Fibroblast of gingiva (primary cell): ENCODE data around the gene ARL4A.
A peak's percentile ranks its signal among the peaks of the same experiment; 100 is the strongest.

Experiments used
- DNase-seq: peaks from one replicate; pipeline ENCODE4 v3.0.0-alpha.2; 2011; ENCODE audit warnings: low read depth

Gene ARL4A

DNA sequence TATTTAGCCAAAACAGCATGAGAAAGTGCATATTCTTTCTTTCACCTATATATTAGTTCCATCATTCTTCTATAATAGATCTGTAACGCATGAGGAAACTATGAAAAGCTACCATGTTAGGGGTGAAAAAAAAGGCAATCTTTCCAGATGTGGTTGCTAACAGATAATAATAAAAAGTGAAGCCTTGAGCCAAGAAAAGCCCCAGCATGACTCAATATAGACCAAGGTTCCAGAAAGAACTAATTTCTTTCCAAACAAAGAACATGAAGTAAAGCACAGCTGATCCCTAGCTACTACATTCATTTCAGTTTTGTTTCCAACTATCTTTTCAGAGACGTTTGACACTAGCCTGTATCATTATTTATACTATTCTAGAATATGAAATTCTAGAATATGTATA, 16.4 kb downstream of the ARL4A start:
- peak; percentile 26 for DNase-seq

DNA sequence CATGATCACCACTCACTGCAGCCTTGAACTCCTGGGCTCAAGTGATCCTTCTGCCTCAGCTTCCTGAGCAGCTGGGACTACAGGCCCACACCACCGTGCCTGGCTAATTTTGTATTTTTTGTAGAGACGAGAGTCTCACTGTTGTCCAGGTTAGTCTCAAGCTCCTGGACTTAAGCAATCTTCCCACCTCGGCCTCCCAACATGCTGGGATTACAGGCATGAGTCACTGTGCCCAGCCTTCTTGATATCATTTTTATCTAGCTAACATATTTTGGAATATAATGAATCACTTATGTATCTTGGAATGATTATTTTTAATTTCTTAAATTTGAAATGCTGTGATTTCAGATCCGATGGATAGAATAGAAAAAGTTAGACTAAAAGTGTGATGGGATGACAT, 18.4 kb downstream of the ARL4A start:
- no peak for DNase-seq

- DNase-seq = peak; percentile 45
These were observed 19.6 kb downstream of the ARL4A start for GRCh38 chr7:12706900-12707536.

GRCh38 chr7:12708314-12708713, 20.9 kb downstream of the ARL4A start:
- no peak for DNase-seq

GRCh38 chr7:12709726-12710502, 22.5 kb downstream of the ARL4A start:
- peak; percentile 87 for DNase-seq

- DNase-seq = no peak
These were observed 23.7 kb downstream of the ARL4A start for GRCh38 chr7:12711124-12711523.

DNA sequence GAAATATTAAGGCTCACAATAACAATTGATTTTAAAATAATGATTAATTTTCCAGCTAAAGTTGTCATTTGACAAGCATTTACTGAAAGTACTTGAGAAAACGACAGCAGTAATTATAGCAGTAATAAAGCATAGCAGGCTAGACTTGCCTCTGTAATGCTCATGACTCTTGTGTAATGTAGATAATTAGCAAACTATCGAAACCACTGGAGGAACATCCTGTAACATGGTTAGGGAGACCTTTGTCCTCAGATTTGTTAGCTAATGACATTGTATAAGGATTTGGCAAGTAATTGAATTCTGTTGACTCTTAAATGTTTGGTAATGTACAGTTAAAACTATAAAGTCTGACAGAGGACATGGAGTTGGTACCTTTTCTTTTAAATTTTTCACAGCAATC, 24.8 kb downstream of the ARL4A start:
- DNase-seq = peak; percentile 40

- DNase-seq = no peak
These were observed 26.4 kb downstream of the ARL4A start for GRCh38 chr7:12713625-12714378.

GRCh38 chr7:12714379-12714737, 26.9 kb downstream of the ARL4A start:
- no peak for DNase-seq

DNA sequence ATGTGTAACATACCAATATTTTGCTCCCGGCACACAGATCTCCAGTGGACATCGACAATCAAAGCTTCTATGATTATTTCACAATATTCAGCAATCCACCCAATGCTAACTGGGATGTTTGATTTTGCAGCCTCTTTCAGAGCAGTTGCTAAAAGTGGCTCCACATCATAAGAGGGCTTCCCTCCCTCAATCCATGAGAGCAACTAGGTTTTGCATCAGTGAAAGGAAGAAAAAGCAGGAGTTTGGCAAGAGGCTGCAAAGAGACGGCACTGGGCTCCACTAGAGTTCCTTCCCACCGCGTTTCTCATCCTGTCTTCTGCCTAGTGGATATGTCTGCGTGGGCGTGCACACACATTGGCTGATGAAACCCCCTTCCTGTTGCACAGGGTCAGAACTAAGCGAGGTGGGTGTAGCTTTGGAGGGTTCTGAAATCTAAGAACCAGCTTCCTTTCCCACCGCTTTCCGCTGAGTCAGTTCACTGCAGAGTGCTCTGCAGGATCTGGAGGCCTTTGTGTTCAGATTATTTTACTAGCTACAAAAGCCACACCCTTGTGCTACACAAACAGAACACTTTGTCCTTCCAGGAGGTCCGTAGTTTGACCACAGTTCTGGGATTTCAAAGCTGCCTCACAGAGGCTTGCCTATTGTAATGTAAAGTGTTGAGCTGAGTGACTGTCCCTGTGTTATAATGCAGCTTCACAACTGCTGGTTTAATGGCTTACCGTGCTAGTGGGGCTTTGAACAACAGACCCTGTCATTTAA, 28.1 kb downstream of the ARL4A start:
- DNase-seq = peak; percentile 96

DNA sequence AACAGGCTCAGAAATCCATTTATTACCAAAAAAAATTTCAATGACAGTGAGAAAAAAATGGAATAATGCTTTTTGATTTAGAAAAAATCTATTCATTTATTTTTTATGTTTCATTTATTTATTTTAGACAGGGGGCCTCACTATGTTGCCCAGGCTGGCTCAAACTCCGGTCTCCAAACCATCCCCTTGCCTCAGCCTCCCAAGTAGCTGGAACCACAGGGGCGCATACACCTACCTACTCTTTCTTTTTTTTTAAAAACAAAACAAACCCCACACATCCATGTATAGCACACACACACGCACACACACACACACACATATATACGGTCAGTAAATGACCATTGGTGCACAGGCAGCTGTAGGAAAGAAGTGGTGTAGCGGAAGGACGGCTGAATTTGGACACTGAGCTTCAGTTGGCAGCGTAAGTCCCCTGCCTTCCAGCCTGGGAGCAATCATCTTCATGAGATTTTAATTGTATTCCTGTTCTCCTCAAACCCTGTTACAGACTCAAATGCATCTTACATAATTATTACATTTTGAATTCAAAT, 28.8 kb downstream of the ARL4A start:
- DNase-seq = peak; percentile 7

GRCh38 chr7:12716722-12717121, 29.3 kb downstream of the ARL4A start:
- no peak for DNase-seq

DNA sequence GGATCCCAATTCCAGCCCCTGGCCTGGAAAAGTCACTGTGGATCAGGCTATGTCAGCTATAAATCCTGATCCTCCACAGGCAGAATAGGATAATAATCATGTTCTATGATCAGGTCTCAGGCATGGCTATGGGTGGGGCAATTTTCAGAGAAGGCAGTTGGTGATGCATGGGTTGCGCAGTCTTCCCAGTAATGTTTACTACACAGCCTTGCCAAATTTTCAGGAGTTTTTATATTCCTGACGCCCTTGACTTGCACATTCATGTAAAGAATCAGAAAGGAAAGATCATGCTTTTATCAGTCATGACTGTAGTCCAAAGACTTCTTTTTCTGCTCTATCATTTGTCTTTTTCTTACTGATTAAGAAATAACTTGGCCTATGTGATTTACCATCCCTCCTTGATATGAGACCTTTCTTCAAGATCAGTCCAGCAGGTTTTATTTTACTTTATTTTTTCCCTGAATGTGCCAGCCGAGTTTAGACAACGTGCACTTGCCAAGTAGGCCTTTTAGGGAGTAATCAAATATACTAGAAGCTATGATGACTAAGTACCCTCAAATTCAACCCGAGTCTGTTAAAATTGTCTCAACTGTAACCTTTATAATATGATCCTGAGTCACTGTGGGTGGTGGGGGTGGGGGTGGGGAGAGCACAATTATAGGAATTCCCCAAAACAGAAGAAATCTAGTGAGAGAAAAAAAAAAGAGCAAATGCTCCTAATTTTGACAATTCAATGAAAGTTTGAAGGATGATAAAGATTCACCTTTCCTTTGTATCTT, 31.9 kb downstream of the ARL4A start:
- DNase-seq = peak; percentile 73

- no peak for DNase-seq
These were observed 32.8 kb downstream of the ARL4A start for GRCh38 chr7:12719981-12720865.

- DNase-seq = no peak
These were observed 33.9 kb downstream of the ARL4A start for GRCh38 chr7:12721286-12721830.

- DNase-seq = no peak
These were observed 34.7 kb downstream of the ARL4A start for GRCh38 chr7:12722136-12722535.

GRCh38 chr7:12722636-12723605, 35.5 kb downstream of the ARL4A start:
- DNase-seq = no peak

DNA sequence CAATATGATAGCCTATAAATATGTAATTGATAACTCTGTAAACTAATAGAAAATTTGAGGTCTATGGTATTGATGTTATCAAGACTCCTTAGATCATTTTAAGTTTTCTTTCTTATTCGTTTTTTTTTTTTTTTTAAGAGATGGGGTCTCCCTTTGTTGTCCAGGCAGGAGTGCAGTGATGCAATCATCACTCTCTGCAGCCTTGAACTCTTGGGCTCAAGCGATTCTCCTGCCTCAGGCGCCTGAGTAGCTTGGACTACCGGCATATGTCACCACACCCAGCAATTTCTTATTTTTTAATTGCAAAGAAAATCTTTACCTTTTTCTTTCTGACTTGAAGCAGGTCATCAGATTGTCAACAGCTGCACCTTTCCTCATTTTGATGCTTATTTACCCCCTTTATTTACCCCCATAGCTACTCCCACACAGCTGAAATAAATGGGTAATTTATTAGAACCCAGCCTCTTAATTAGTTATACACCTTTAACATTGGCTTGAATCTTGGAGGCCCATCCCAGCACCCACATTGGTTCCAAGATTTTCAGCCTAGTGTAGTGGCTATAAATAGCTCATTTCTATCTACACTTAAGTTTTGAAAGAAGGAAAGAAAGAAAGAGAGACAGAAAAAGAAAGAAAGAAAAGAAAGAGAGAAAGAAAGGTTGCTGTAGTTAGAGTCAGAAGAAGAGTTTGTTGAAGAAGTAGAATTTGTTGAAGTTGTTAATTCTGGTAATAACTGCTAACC, 38.3 kb downstream of the ARL4A start:
- no peak for DNase-seq
